CD4-positive, alpha-beta T cell (primary cell): ENCODE results near the gene PKP4. TPM values are rescaled to one million over a fixed set of nuclear protein-coding genes. Genes with fewer than 3 reads are reported as not detected.

Source experiments
- ATAC-seq: fragments of 200-7000 bp; cut with Tn5 transposase; one replicate; pipeline ENCODE4 v1.10.0; 2022; ENCODE audit warnings: mild to moderate bottlenecking; ENCODE audit not compliant: poor library complexity
- CTCF ChIA-PET: fragments of 350-600 bp; sonication (Branson Sonifier 250); formaldehyde crosslinking; loops from one replicate; lab custom pipeline; 2021; ENCODE audit warnings: antibody characterized with exemption, inconsistent platforms; lab: Charles Lee
- POLR2A ChIA-PET: fragments of 350-600 bp; sonication (Branson Sonifier 250); formaldehyde crosslinking; loops from one replicate; lab custom pipeline; 2021; ENCODE audit warnings: antibody characterized with exemption, inconsistent platforms; lab: Charles Lee
- DNase-seq, 14 experiments: peaks; one replicate each; pipeline ENCODE4 v3.0.0-alpha.2; 2013 to 2020; ENCODE audit warnings: mixed read lengths in 2 of 14
- H3K27ac ChIP-seq, 2 donors: one replicate each; pipeline versions ENCODE4 v1.5.1 to v1.7.0; 2013; ENCODE audit warnings: low read length in 2 of 2, low read depth in 1 of 2, mild to moderate bottlenecking in 1 of 2
- H3K27me3 ChIP-seq, 2 experiments: 1 replicate in 1 of 2; 2 replicates in 1 of 2; pipeline versions ENCODE4 v1.6.1 to v1.7.0; 2013; ENCODE audit warnings: low read length in 2 of 2, control low read depth in 1 of 2, mild to moderate bottlenecking in 1 of 2, moderate library complexity in 1 of 2; ENCODE audit not compliant: insufficient read depth in 2 of 2, control insufficient read depth in 1 of 2
- H3K36me3 ChIP-seq: one replicate; pipeline ENCODE4 v1.6.1; 2013; ENCODE audit warnings: low read length, control low read depth; ENCODE audit not compliant: insufficient read depth
- H3K4me1 ChIP-seq: one replicate; pipeline ENCODE4 v1.6.1; 2013; ENCODE audit warnings: low read length, control low read depth; ENCODE audit not compliant: insufficient read depth
- H3K4me3 ChIP-seq: one replicate; pipeline ENCODE4 v1.5.1; 2013; ENCODE audit warnings: mild to moderate bottlenecking, low read length, moderate library complexity
- H3K9me3 ChIP-seq, 2 experiments: 1 replicate in 1 of 2; 2 replicates in 1 of 2; pipeline versions ENCODE4 v1.6.1 to v1.7.0; 2013; ENCODE audit warnings: low read length in 2 of 2, mild to moderate bottlenecking in 2 of 2, control low read depth in 1 of 2, moderate library complexity in 1 of 2; ENCODE audit not compliant: control insufficient read depth in 1 of 2, insufficient read depth in 1 of 2
- H3K27ac Mint-ChIP-seq: one replicate; pipeline ENCODE4 v1.8.0; 2020; ENCODE audit warnings: mixed read lengths
- H3K27me3 Mint-ChIP-seq: one replicate; pipeline ENCODE4 v1.8.0; 2021; ENCODE audit warnings: mixed read lengths
- H3K36me3 Mint-ChIP-seq: one replicate; pipeline ENCODE4 v1.8.0; 2021; ENCODE audit warnings: low read depth, mixed read lengths
- H3K4me1 Mint-ChIP-seq: one replicate; pipeline ENCODE4 v1.8.0; 2021; ENCODE audit warnings: low read depth, mixed read lengths
- H3K4me3 Mint-ChIP-seq: one replicate; pipeline ENCODE4 v1.8.0; 2020; ENCODE audit warnings: mild to moderate bottlenecking, mixed read lengths
- H3K9me3 Mint-ChIP-seq: one replicate; pipeline ENCODE4 v1.8.0; 2020; ENCODE audit warnings: mixed read lengths
- CTCF ChIP-seq: fragments of 200-600 bp; IDR thresholded peaks from one replicate; pipeline ENCODE4 v1.8.0; 2022; ENCODE audit warnings: antibody characterized with exemption, mild to moderate bottlenecking
- intact Hi-C, 2 experiments: fragments of 100-400 bp; cut with DNase I in 1 of 2; cut with micrococcal nuclease in 1 of 2; formaldehyde crosslinking; loops; one replicate each; pipeline versions ENCODE4 v1.15.1 to v1.9.0; 2023 to 2025; cut with DNase I, micrococcal nuclease
- total RNA-seq, 174 experiments: library from RNA in 2 of 174; stranded (reverse) in 2 of 174; gene quantifications; one replicate each; pipeline ENCODE4 v1.2.3 and lab custom pipeline; 2021 to 2026

PKP4 gene
- total RNA-seq, 2 experiments from 2014 or later: 10.8 to 14.6 TPM

DNA sequence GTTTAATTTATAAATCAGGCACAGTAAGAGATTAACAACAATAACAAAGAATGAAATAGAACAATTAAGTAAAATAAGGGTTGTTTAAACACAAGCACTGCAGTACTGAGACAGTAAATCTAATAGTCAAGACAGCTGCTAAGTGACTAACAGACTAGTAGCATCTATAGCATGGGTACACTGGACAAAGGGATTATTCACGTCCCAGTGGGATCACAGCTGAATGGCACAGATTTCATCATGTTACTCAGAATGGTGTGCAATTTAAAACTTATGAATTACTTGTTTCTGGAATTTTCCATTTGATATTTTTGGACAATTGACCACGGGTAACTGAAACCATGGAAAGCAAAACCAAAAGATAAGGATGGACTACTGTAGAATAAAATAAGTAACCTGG lies 176.5 kb downstream of the PKP4 start:
- ATAC-seq: no peak
- peaks cover 46% of the 10 kb centered on the region for H3K36me3 Mint-ChIP-seq

GRCh38 chr2:158634627-158635026 lies 177.9 kb downstream of the PKP4 start:
- intact Hi-C loops: no loop called here
- peaks cover 15% of the 10 kb centered on the region for H3K4me1 Mint-ChIP-seq
- CTCF ChIA-PET: no interaction called here
- H3K27ac Mint-ChIP-seq: no peak overlapping the region
- H3K4me3 Mint-ChIP-seq: no peak overlapping the region
- H3K27me3 Mint-ChIP-seq: no peaks in the 10 kb centered on the region
- Histone ChIP-seq H3K4me3 (no peak overlapping the region), H3K9me3 (no peaks in the 10 kb centered on the region), H3K36me3 (peaks cover 7% of the 10 kb centered on the region), H3K27ac (no peak overlapping the region), H3K27me3 (no peaks in the 10 kb centered on the region), H3K4me1 (no peaks in the 10 kb centered on the region)
- TF ChIP-seq CTCF: no peak
- no peaks in the 10 kb centered on the region for H3K9me3 Mint-ChIP-seq
- DNase-seq (no peak), ATAC-seq (no peak)
- POLR2A ChIA-PET: interaction anchor here (0.9 kb wide), 1 partner anchor 9 kb away, joined by 3 read pairs; no protein-coding TSS in a partner anchor
- H3K36me3 Mint-ChIP-seq: peaks cover 51% of the 10 kb centered on the region

More for the DNA sequence above, 176.5 kb downstream of the PKP4 start:
- Mint-ChIP-seq H3K9me3 (no peaks in the 10 kb centered on the region), H3K4me3 (no peak overlapping the region), H3K27ac (no peak overlapping the region), H3K27me3 (no peaks in the 10 kb centered on the region), H3K4me1 (peaks cover 15% of the 10 kb centered on the region)
- intact Hi-C loops: no loop called here
- CTCF ChIA-PET: no interaction called here
- no peaks in the 10 kb centered on the region for H3K4me1 ChIP-seq
- H3K27me3 ChIP-seq: no peaks in the 10 kb centered on the region
- peaks cover 10% of the 10 kb centered on the region for H3K36me3 ChIP-seq
- H3K27ac ChIP-seq: no peak overlapping the region
- TF ChIP-seq CTCF: no peak
- POLR2A ChIA-PET: no interaction called here
- H3K4me3 ChIP-seq: no peak overlapping the region
- H3K9me3 ChIP-seq: no peaks in the 10 kb centered on the region
- no peak for DNase-seq

- Mint-ChIP-seq H3K27ac (no peak overlapping the region), H3K4me1 (peaks cover 15% of the 10 kb centered on the region), H3K27me3 (no peaks in the 10 kb centered on the region), H3K36me3 (peaks cover 51% of the 10 kb centered on the region), H3K4me3 (no peak overlapping the region), H3K9me3 (no peaks in the 10 kb centered on the region)
- Histone ChIP-seq H3K27ac (no peak overlapping the region), H3K4me1 (no peaks in the 10 kb centered on the region), H3K9me3 (no peaks in the 10 kb centered on the region), H3K27me3 (no peaks in the 10 kb centered on the region), H3K36me3 (peaks cover 7% of the 10 kb centered on the region), H3K4me3 (no peak overlapping the region)
- no peak for TF ChIP-seq CTCF
- ChIA-PET CTCF (no interaction called here), POLR2A (no interaction called here)
- intact Hi-C loops: no loop called here
- no peak for ATAC-seq
- DNase-seq: no peak
These were observed 179.3 kb downstream of the PKP4 start for GRCh38 chr2:158635961-158636601.
